GM10266 (cell line): ENCODE measurements around the gene FOSL1.

Experiments used
- DNase-seq: peaks from one replicate; pipeline ENCODE4 v3.0.0; 2012; ENCODE audit errors: extremely low spot score
- TF ChIP-seq, protein P1 (sequence below): IDR thresholded peaks from 2 replicates; pipeline ENCODE4 v1.5.1; 2012; ENCODE audit warnings: mild to moderate bottlenecking, low read depth; ENCODE audit not compliant: control insufficient read depth, insufficient read depth; ENCODE audit errors: missing control alignments

Gene FOSL1

GRCh38 chr11:65903715-65904114 is 3.5 kb upstream of the FOSL1 start:
- TF ChIP-seq, protein P1, sequence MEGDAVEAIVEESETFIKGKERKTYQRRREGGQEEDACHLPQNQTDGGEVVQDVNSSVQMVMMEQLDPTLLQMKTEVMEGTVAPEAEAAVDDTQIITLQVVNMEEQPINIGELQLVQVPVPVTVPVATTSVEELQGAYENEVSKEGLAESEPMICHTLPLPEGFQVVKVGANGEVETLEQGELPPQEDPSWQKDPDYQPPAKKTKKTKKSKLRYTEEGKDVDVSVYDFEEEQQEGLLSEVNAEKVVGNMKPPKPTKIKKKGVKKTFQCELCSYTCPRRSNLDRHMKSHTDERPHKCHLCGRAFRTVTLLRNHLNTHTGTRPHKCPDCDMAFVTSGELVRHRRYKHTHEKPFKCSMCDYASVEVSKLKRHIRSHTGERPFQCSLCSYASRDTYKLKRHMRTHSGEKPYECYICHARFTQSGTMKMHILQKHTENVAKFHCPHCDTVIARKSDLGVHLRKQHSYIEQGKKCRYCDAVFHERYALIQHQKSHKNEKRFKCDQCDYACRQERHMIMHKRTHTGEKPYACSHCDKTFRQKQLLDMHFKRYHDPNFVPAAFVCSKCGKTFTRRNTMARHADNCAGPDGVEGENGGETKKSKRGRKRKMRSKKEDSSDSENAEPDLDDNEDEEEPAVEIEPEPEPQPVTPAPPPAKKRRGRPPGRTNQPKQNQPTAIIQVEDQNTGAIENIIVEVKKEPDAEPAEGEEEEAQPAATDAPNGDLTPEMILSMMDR = no peak
- no peak for DNase-seq

DNA sequence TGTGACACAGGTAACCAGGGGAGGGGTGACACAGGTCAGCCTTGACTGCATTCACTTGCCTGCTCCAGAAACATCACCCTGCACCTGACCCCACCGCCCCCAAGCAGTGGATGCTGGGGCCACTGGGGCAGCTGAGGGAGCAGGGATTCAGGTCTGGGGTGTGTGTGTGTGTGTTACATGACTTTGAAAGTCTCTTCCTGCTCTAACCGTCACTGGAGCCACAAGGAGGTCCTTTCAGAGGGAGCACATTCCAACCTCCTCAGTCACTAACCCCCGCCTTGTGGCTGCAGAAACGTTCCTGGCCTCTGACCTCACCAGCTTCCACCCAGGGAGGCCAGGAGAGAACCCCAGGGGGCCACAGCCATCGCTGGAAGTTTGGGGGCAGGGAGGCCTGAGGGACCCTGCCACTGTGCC is 2.9 kb upstream of the FOSL1 start:
- no peak for DNase-seq
- TF ChIP-seq, protein P1 = no peak

- TF ChIP-seq, protein P1 = no peak
- DNase-seq = no peak
These were observed 652 bp upstream of the FOSL1 start for GRCh38 chr11:65900899-65901180.

DNA sequence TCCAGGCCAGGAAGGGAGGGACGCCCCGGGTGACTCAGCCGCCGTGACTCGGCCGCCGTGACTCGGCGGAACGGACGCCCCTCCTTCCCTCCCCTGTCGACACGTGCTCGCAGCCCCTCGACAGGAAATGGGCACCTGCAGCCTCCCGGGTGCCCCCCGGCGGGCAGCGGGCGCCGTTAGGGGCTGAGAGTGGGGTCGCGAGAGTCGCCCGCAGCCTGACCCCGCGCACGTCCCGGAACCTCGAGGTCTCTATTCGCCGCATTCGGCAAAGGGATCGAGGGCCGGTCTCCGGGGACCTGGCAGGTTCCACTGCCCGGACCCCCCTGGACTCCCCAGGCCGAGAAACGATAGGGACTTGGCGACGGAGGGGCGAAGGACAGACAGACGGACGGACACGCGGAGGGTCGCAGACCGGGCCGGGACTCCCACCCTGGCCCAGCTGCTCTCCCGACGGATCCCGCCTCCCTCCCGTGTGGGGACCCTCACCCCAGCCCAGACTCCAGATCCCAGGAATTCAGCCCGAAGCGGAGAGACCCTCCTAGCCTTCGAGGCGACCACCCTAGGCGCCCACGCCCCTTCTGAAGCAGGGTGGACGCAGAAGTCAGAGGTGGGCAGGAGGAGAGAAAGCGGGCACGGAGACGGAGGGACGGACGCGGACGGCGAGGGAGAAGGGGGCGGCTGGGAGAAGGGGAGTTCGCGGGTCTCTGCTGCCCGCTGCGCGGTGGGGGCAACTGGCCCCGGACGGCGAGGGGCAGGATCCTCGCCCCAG is 648 bp downstream of the FOSL1 start:
- TF ChIP-seq, protein P1 = no peak
- peak; percentile 65 for DNase-seq

DNA sequence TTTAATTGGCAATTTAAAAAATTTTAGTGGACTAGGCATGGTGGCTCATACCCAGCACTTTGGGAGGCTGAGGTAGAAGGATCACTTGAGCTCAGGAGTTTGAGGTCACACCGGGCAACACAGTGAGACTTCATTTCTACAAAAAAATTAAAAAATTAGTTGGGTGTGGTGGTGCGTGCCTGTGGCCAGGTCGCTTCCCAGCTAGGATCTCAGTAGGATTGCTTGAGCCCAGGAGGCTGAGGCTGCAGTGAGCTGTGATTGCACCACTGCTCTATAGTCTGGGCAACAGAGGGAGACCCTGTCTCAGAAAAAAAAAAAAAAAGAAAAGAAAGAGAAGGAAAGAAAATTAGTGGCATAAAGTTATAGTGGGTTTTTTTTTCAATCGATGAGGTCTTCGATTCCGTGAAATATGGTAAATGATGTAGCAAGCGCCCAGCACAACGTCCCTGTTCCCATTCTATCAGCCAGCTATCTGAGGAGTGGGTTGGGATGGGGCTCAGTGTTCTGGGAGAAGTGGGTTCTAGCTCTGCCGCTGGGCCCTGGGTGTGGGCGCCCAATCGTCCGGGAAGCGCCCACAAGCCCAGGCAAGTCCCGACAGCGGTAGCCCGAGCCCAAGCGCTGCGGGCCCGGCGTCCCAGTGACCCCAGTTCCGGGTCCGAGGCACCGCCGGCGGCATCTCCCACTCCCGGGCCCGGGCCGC is 1.4 kb downstream of the FOSL1 start:
- TF ChIP-seq, protein P1 = no peak

DNA sequence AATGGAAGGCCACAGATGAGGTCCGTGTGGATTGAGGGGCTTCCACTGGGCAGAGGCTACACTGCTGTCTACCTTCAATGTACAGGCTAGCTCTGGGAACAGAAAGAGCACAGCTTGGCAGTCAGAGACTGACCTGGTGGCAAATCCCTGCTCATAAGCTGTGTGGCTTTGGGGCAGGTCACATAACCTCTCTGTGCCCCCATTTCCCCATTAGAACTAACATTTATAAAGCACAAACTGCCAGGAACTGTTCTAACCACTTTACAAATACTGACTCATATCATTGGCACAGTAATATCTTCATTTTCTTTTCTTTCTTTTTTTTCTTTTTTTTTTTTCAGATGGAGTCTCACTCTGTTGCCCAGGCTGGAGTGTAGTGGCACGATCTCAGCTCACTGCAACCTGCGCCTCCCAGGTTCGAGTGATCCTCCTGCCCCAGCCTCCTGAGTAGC is 3.1 kb downstream of the FOSL1 start:
- DNase-seq = no peak
- TF ChIP-seq, protein P1 = no peak

More for the DNA sequence above, 1.4 kb downstream of the FOSL1 start:
- DNase-seq = no peak

DNA sequence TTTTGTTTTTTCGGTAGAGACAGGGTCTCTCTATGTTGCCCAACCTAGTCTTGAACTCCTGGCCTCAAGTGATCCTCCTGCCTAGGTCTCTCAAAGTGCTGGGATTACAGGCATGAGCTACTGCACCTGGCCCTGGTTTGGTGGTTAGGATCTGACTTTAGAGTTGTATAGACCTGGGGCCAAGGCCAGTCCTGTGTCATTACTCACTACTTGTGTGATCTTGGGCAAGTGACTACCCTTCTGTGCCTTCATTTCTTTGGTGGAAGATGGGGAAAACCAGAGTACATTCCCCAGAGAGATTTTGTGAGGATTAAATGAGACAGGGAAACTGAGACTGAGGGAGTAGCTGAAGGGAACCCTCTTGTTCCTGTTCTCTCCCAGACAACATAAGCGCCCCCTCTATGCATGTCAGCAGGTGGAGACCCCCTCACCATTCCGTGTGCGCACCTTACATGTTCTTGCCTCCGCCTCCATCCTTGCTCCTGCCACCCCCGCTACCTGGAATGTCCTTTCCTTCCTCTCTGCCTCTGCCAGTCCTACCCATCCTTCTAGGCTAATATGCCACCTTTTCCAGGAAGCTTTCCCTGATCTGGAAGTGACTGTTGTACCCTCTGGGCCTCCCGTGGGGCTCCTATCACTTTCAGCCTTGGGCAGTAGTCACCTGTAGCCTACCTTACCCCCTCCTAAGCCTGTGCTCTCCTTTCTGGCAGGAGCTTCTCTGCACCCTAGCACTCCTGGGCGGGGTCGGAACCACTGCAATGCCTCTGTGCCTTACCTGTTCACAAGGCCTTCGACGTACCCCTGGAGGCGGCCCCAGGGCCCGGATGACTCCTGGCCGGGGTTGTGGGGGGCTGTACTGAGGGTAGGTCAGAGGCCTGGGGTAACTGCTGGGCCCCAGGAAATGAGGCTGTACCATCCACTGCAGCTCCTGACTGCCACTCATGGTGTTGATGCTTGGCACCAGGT is 3.9 kb downstream of the FOSL1 start:
- DNase-seq = no peak
- TF ChIP-seq, protein P1 = no peak
